ENCODE measurements around the gene SETD1A. TPM values are rescaled to one million over a fixed set of nuclear protein-coding genes. Genes with fewer than 3 reads are reported as not detected.

SETD1A gene
- total and polyA plus RNA-seq, 2 of the 8 experiments (the other 6 are each of a cell fraction or from before 2014, with no cell fraction given) = 4.8 to 29.0 TPM

DNA sequence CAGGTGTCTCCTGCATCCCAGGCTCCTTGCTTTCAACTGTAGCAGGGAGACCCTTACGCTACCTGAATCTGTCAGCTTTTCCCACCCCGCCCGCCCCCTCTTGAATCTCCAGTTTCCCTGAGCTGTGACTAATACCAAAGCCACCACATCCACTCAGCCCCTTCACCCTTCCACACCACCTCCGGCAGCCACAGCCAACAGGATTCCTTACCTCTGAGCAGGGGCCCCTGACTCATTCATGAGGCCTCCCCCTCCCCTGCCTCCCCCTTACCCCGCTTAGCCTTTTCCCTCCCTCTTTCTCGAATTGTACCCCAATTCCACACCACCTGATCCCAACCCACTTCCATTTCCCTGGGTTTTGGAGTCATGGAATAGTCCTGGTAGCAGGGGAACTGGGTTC lies 50.6 kb downstream of the SETD1A start:
- Histone ChIP-seq H4K8ac (ENCODE audit: extremely low read depth, insufficient read depth, low read length) (no peak overlapping the region), H3K23ac (ENCODE audit: insufficient read length) (no peak overlapping the region), H3K4me1 (replicated peaks in 1 of 4; ENCODE audit: control insufficient read depth in 3 of 4, insufficient read depth in 4 of 4, low read length in 3 of 4) (peaks cover 4 to 18% (median 6%) of the 10 kb centered on the region in 4 experiments), H2BK15ac (ENCODE audit: low read length) (no peak overlapping the region), H3K56ac (replicated peaks; ENCODE audit: insufficient read length, low read depth, low read length) (no peak overlapping the region), H2AFZ (ENCODE audit: low read length) (no peak overlapping the region), H3K9ac (replicated peaks in 1 of 4; ENCODE audit: extremely low read depth in 1 of 4, low read depth in 3 of 4, low read length in 3 of 4) (no peak overlapping the region), H4K5ac (ENCODE audit: insufficient read length, low read depth, low read length) (no peak overlapping the region), H3K23me2 (ENCODE audit: low read depth, low read length) (peaks cover 1% of the 10 kb centered on the region; the same call in 1 of the 2 replicates), H3K14ac (ENCODE audit: insufficient read length) (no peak overlapping the region), H2BK5ac (ENCODE audit: low read depth, low read length) (no peak overlapping the region), H2AK5ac (ENCODE audit: low read depth, low read length) (no peak overlapping the region), H3K79me2 (ENCODE audit: control insufficient read depth in 1 of 2, insufficient read depth in 2 of 2, low read length in 2 of 2) (peaks cover 0 to 4% of the 10 kb centered on the region in 2 experiments; a peak in 1 of 4 replicates), H3K27me3 (replicated peaks in 1 of 4; ENCODE audit: control insufficient read depth in 3 of 4, extremely low read depth in 1 of 4, insufficient read depth in 3 of 4, low read length in 3 of 4) (no peaks in the 10 kb centered on the region; a peak in 2 of 7 replicates), H4K20me1 (replicated peaks in 1 of 2; ENCODE audit: control insufficient read depth in 1 of 2, insufficient read depth in 2 of 2, low read length in 2 of 2) (peaks cover 0 to 4% of the 10 kb centered on the region in 2 experiments), H2BK12ac (ENCODE audit: low read depth, low read length) (no peak overlapping the region), H4K91ac (replicated peaks; ENCODE audit: insufficient read length, low read length) (no peak overlapping the region), H3K79me1 (ENCODE audit: low read depth, low read length) (0 out of 2 replicates have a peak, but pooled peaks cover 6% of the 10 kb centered on the region), H3K18ac (ENCODE audit: extremely low read depth, low read length) (no peak overlapping the region), H2BK20ac (ENCODE audit: low read length) (no peak overlapping the region), H3K36me3 (ENCODE audit: control insufficient read depth in 2 of 4, insufficient read depth in 4 of 4, low read length in 3 of 4) (no peaks in the 10 kb centered on the region), H3K4me2 (ENCODE audit: insufficient read depth in 1 of 2, low read depth in 2 of 2, low read length in 2 of 2) (no peak overlapping the region), H3K27ac (ENCODE audit: low read depth, low read length) (no peak overlapping the region), H2BK120ac (replicated peaks; ENCODE audit: low read depth, low read length) (no peak overlapping the region), H3K4ac (replicated peaks; ENCODE audit: insufficient read length, low read depth, low read length) (no peak overlapping the region), H3K9me3 (ENCODE audit: insufficient read depth in 2 of 2, low read depth in 1 of 2, low read length in 1 of 2) (no peaks in the 10 kb centered on the region), H3K4me3 (ENCODE audit: extremely low read depth in 1 of 4, insufficient read depth in 2 of 4, low read depth in 3 of 4, low read length in 4 of 4) (no peak overlapping the region)
- ChIA-PET POLR2A (ENCODE audit: partially characterized antibody) (interaction anchor here (0.9 to 1.6 kb wide), 4 partner anchors 22 to 112 kb away, joined by 3 to 6 read pairs (median 3); partner anchors contain the start of genes CTF1, HSD3B7, ZNF646 and ZNF668), CTCF (ENCODE audit: partially characterized antibody) (interaction anchor here (1.3 to 3.9 kb wide), 4 partner anchors 23 to 93 kb away, joined by 3 to 21 read pairs (median 6); partner anchors contain the start of gene HSD3B7)
- TF ChIP-seq SUZ12 (IDR thresholded peaks at IDR 0.05; ENCODE audit: low read length) (no peak), POLR2AphosphoS5 (IDR thresholded peaks at IDR 0.05; ENCODE audit: low read depth, low read length) (no peak), ASH2L (IDR thresholded peaks at IDR 0.05; ENCODE audit: low read length) (no peak), RXRA (IDR thresholded peaks at IDR 0.05; ENCODE audit: insufficient read depth, low read depth, low read length) (no peak), SRF (IDR thresholded peaks at IDR 0.05; ENCODE audit: low read depth, low read length) (no peak), KDM1A (IDR thresholded peaks at IDR 0.05; ENCODE audit: borderline replicate concordance, low read length) (no peak)
- DNase-seq (ENCODE audit: low read depth in 1 of 2, low spot score in 2 of 2) = no peak
- WGBS, 2 experiments (ENCODE audit: extremely low coverage in 1 of 2, insufficient coverage in 1 of 2, insufficient read length in 1 of 2, insufficient replicate concordance in 2 of 2, low coverage in 1 of 2, low lambda C conversion rate in 2 of 2, missing lambda C conversion rate in 1 of 2) = 83% methylated on average over 4 of the region's 6 CpGs; no CpG with 5 or more reads in 1 of the 2 experiments
- no peak for FAIRE-seq

All from H1 (cell line).